Aorta (tissue), 5 donors: Measurements from ENCODE around the gene PDS5B. TPM values are rescaled to one million over a fixed set of nuclear protein-coding genes. Genes with fewer than 3 reads are reported as not detected.

Experiments used
- ATAC-seq: fragments of 200-7000 bp; cut with Tn5 transposase; one replicate; pipeline ENCODE4 v1.9.1; 2022; ENCODE audit warnings: moderate library complexity; ENCODE audit not compliant: low FRiP score
- DNase-seq, 2 donors: peaks; one replicate each; pipeline ENCODE4 v3.0.0-alpha.2; 2020
- H3K27ac ChIP-seq, 2 donors: one replicate each; pipeline ENCODE4 v1.5.1; 2013; ENCODE audit warnings: low read length in 2 of 2, mild to moderate bottlenecking in 2 of 2, moderate library complexity in 2 of 2, control low read depth in 1 of 2, inconsistent platforms in 1 of 2, low read depth in 1 of 2
- H3K27me3 ChIP-seq, 2 donors: one replicate each; pipeline ENCODE4 v1.6.1; 2013; ENCODE audit warnings: control low read depth in 1 of 2, low read length in 1 of 2, mild to moderate bottlenecking in 1 of 2, moderate library complexity in 1 of 2; ENCODE audit not compliant: insufficient read depth in 2 of 2, control insufficient read depth in 1 of 2
- H3K36me3 ChIP-seq, 2 donors: one replicate each; pipeline ENCODE4 v1.6.1; 2013; ENCODE audit warnings: control low read depth in 1 of 2, low read length in 1 of 2, mild to moderate bottlenecking in 1 of 2; ENCODE audit not compliant: insufficient read depth in 2 of 2, control insufficient read depth in 1 of 2
- H3K4me1 ChIP-seq, 2 donors: one replicate each; pipeline ENCODE4 v1.6.1; 2013; ENCODE audit warnings: low read length in 2 of 2, control low read depth in 1 of 2, mild to moderate bottlenecking in 1 of 2, moderate library complexity in 1 of 2; ENCODE audit not compliant: insufficient read depth in 2 of 2, control insufficient read depth in 1 of 2
- H3K4me3 ChIP-seq, 2 donors: one replicate each; pipeline ENCODE4 v1.5.1; 2013; ENCODE audit warnings: low read length in 2 of 2, control low read depth in 1 of 2, mild to moderate bottlenecking in 1 of 2
- H3K9me3 ChIP-seq: one replicate; pipeline ENCODE4 v1.6.1; 2013; ENCODE audit warnings: mild to moderate bottlenecking, low read length; ENCODE audit not compliant: control insufficient read depth
- WGBS, 2 donors: extraction: QIAGEN DNeasy Blood & Tissue Kit; methylation state at CpG; one replicate each; pipeline ENCODE4 v1.1.7; 2013; 5-methylcytosine and 5-hydroxymethylcytosine counted together
- intact Hi-C, 2 donors: fragments of 100-400 bp; cut with DNase I; formaldehyde crosslinking; loops; one replicate each; pipeline versions ENCODE4 v1.14.2 to v1.15.0; 2022
- polyA plus RNA-seq, 2 donors: library from polyadenylated mRNA; stranded (reverse); fragments of 200-250 nt; gene quantifications; one replicate each; pipeline ENCODE4 v1.2.3, GENCODE V29; 2013
- total RNA-seq, 2 donors: library from RNA; stranded (reverse); fragmentation: NEBNext Ultra II Directional; extraction: Animal tissue kit (Norgen Biotek cat#: 25700); gene quantifications; one replicate each; pipeline ENCODE4 v1.2.1, GENCODE V29; 2021
- donor health status: healthy with polysubstance abuse.
- donor health status: Bipolar disorder and iron deficiency.
- donor health status: DM: no; HTN: no; CAD: no.
- donor health status: DM: no; HTN: no; CAD: no.
- donor health status: DM: yes; HTN: yes; CAD: no.

PDS5B gene
- total and polyA plus RNA-seq, 4 donors: 9.5 to 52.9 (median 29.3) TPM

GRCh38 chr13:32587011-32587810 is 959 bp downstream of the PDS5B start:
- Histone ChIP-seq H3K27me3 (no peaks in the 10 kb centered on the region), H3K9me3 (no peaks in the 10 kb centered on the region), H3K36me3 (no peaks in the 10 kb centered on the region), H3K4me3 (peak overlapping the region; percentile 94 to 95), H3K4me1 (peaks cover 0 to 2% of the 10 kb centered on the region in 2 donors), H3K27ac (peak overlapping the region; percentile 49 to 80)
- WGBS, 2 donors: 1% methylated on average over 46 to 74 of the region's 74 CpGs
- peak; percentile 67 for ATAC-seq
- intact Hi-C loops: loop anchor here (2.0 to 10.0 kb wide), 4 partner anchors 50 to 958 kb away; no protein-coding TSS in a partner anchor
- DNase-seq: peak; percentile 78 to 92

DNA sequence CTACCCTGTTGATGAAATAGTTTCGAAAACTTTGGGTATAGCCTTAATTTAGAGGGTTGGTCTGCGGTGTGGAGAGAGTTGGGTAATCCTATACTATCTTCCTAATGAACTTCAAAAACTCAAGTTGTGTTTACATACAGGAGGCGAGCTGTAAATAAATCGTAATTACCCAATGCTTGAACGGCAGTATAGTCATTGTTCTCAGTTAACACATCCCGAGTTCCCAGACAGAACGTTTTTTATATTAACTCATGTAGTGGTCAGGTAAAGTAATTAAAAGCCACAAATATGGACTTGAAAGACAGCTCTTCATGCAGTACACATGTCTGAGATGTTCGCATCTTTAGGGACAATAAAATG is 1.5 kb downstream of the PDS5B start:
- Histone ChIP-seq H3K36me3 (no peaks in the 10 kb centered on the region), H3K27ac (peak overlapping the region; percentile 49 to 68), H3K4me3 (peak overlapping the region; percentile 94 to 95), H3K4me1 (peaks cover 0 to 2% of the 10 kb centered on the region in 2 donors), H3K9me3 (no peaks in the 10 kb centered on the region), H3K27me3 (no peaks in the 10 kb centered on the region)
- no peak for DNase-seq
- 0 to 1% methylated on average over 8 of the region's 8 CpGs for WGBS, 2 donors
- intact Hi-C loops: loop anchor here (2.0 to 10.0 kb wide), 4 partner anchors 50 to 957 kb away; no protein-coding TSS in a partner anchor
- no peak for ATAC-seq

DNA sequence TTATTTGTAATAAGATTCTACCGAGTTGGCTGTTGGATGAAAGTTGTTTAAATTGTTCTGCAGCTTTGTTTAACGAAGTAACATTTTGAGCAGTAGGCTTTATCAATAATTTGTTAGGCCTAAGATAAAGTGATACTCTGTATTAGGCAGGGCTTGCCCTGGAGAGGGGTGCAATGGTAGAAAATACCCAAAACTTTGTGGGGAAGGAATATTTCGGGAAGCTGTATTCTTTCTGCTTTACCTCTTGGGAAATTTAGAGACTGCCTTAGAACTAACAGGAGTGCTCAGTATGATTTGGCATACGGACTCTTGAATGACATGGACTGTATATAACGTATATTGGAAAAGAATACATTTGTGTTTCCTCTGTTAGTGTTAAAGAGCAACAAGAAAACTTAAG is 2.5 kb downstream of the PDS5B start:
- intact Hi-C loops: loop anchor here in 1 of 2 donors (5.0 to 10.0 kb wide), 2 partner anchors 49 to 956 kb away; no protein-coding TSS in a partner anchor
- peaks cover 0 to 2% of the 10 kb centered on the region in 2 donors for H3K4me1 ChIP-seq
- no peak for DNase-seq
- H3K27ac ChIP-seq: no peak overlapping the region
- H3K4me3 ChIP-seq: peak overlapping the region; percentile 17 to 50
- no peaks in the 10 kb centered on the region for H3K36me3 ChIP-seq
- WGBS, 2 donors: 19 to 23% methylated on average over 5 of the region's 5 CpGs
- H3K9me3 ChIP-seq: no peaks in the 10 kb centered on the region
- H3K27me3 ChIP-seq: no peaks in the 10 kb centered on the region
- no peak for ATAC-seq

DNA sequence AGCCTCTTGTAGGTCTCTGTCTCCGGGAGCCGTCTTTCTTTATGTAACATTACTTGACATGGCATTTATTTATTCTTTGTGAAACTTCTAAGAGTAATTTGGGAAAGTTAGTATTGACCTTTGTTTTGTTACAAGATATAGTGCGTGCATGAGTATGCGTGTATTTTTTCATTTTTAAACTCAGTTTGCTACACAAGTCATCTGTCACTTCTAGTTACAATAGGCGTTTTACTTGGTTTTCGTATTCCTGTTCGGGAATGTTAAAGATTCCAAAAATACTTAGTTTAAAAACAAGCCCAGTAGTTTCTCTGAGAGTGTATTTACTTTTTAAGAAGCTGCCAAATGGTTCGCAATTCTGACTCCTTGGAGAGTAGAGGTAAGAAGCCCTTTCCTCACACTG is 3.2 kb downstream of the PDS5B start:
- ATAC-seq: no peak
- 7 to 9% methylated on average over 8 of the region's 8 CpGs for WGBS, 2 donors
- intact Hi-C loops: loop anchor here in 1 of 2 donors (5.0 to 10.0 kb wide), 2 partner anchors 48 to 955 kb away; no protein-coding TSS in a partner anchor
- Histone ChIP-seq H3K9me3 (no peaks in the 10 kb centered on the region), H3K4me3 (peak overlapping the region in 1 of 2 donors; percentile 43), H3K36me3 (no peaks in the 10 kb centered on the region), H3K4me1 (peaks cover 2 to 4% of the 10 kb centered on the region in 2 donors), H3K27me3 (no peaks in the 10 kb centered on the region), H3K27ac (no peak overlapping the region)
- no peak for DNase-seq

GRCh38 chr13:32590266-32590665 is 4.0 kb downstream of the PDS5B start:
- Histone ChIP-seq H3K27me3 (no peaks in the 10 kb centered on the region), H3K4me3 (no peak overlapping the region), H3K27ac (peak overlapping the region in 1 of 2 donors; percentile 33), H3K36me3 (no peaks in the 10 kb centered on the region), H3K4me1 (peaks cover 2 to 5% of the 10 kb centered on the region in 2 donors), H3K9me3 (no peaks in the 10 kb centered on the region)
- no peak for DNase-seq
- WGBS, 2 donors: 44 to 48% methylated on average over 2 of the region's 2 CpGs
- intact Hi-C loops: no loop called here
- no peak for ATAC-seq

DNA sequence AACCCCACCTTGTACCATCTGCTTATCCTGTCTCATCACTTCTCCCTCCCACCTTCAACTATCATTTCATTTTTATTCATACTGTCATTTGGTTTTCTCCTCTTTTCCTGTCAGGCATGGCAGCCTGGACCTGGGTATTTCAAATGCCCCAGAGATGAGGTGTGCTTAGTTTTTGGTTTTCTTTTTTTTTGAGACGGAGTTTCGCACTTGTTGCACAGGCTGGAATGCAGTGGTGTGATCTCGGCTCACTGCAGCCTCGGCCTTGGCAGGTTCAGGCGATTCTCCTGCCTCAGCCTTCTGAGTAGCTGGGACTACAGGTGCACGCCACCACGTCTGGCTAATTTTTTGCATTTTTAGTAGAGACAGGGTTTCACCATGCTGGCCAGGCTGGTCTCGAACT is 5.8 kb downstream of the PDS5B start:
- Histone ChIP-seq H3K4me1 (peaks cover 0 to 7% of the 10 kb centered on the region in 2 donors), H3K36me3 (no peaks in the 10 kb centered on the region), H3K4me3 (no peak overlapping the region), H3K9me3 (no peaks in the 10 kb centered on the region), H3K27me3 (no peaks in the 10 kb centered on the region), H3K27ac (no peak overlapping the region)
- intact Hi-C loops: no loop called here
- ATAC-seq (no peak), DNase-seq (no peak)
- 92% methylated on average over 8 of the region's 8 CpGs for WGBS, 2 donors

DNA sequence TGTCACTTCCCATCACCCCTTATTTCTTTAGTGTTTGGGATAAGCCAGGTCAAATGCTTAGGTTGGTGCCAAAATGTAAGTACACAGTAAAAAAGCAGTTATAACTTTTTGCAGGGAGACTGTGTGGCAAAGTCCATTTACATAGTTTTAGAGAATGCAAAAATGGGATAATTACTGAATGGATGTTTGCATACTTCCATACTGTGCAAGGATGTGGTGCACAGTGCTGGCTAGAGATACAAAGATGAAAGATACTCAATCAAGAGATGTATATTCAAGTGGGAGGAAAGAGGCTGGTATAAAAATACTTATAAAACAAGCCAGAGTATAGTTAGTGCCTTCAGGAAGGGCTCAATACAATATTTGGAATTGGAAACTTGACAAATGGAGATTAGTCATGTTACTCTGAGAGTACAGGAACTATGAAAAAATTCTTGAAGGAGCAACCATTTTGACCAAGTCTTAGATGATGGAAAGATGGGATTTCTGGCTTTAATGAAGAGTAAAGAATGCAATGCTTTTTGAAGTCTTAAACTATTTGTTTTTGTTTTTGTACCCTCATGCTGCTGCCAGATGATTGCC is 8.0 kb downstream of the PDS5B start:
- no peaks in the 10 kb centered on the region for H3K36me3 ChIP-seq
- DNase-seq (no peak), ATAC-seq (no peak)
- H3K27me3 ChIP-seq: no peaks in the 10 kb centered on the region
- intact Hi-C loops: no loop called here
- H3K4me1 ChIP-seq: peaks cover 0 to 7% of the 10 kb centered on the region in 2 donors
- no peaks in the 10 kb centered on the region for H3K9me3 ChIP-seq
- H3K27ac ChIP-seq: no peak overlapping the region
- no peak overlapping the region for H3K4me3 ChIP-seq

DNA sequence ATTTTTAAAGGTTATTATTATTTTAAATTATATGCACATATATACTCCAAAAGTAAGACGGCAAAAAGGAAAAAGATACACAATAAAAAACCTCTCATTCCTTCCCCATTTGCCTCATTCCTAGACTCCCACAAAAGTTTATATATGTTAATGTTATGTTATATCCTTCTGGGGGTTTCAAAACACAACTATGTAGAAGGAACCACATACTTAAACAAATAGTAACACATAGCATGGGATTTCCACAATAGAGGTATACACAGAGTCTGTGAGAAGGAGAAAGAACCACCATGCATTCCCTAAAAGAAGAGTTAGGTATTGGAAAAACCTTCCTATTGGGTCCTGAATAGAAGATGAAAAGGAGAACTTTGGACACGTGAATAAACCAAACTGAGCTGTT is 9.1 kb downstream of the PDS5B start:
- intact Hi-C loops: no loop called here
- no peak for ATAC-seq
- Histone ChIP-seq H3K4me1 (peaks cover 0 to 7% of the 10 kb centered on the region in 2 donors), H3K9me3 (no peaks in the 10 kb centered on the region), H3K27ac (no peak overlapping the region), H3K4me3 (no peak overlapping the region), H3K27me3 (no peaks in the 10 kb centered on the region), H3K36me3 (no peaks in the 10 kb centered on the region)
- DNase-seq: no peak
- WGBS, 2 donors: 82 to 83% methylated on average over 2 of the region's 2 CpGs

DNA sequence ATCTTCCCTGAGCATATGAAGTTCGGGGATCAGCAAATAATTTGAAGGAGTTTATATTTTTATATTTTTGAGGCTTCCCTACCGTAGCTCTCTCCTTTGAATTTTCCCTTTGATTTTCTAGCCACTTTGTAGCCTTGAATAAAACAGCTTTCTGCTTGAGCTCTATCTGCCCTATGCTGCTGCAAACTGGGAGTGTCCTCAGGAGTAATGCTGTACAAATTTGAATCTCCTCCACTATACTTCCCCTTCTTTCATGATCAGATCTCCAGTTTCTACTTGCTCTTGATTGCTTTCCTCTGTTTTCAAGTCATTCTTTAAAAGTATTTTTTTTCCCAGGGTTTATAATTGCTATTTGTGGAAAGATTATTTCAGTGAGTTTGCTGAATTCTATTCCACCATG is 14.6 kb downstream of the PDS5B start:
- Histone ChIP-seq H3K27ac (no peak overlapping the region), H3K4me1 (peaks cover 0 to 3% of the 10 kb centered on the region in 2 donors), H3K27me3 (no peaks in the 10 kb centered on the region), H3K36me3 (no peaks in the 10 kb centered on the region), H3K4me3 (no peak overlapping the region), H3K9me3 (no peaks in the 10 kb centered on the region)
- intact Hi-C loops: no loop called here
- DNase-seq: no peak
- 50 to 66% methylated on average over 2 of the region's 2 CpGs for WGBS, 2 donors
- ATAC-seq: no peak
